HG03521 (cell line): ENCODE measurements around the gene FANK1.
"Not testable (repeated sequence)": the region's sequence is repeated elsewhere in the genome, so short reads cannot be mapped to it uniquely, and the experiment has no call there.

ENCODE experiments used
- ATAC-seq: cut with Tn5 transposase; IDR thresholded peaks from one replicate; pipeline ENCODE4 v1.9.1; 2021; ENCODE audit warnings: mild to moderate bottlenecking, moderate library complexity; ENCODE audit not compliant: unreplicated experiment

The FANK1 gene

DNA sequence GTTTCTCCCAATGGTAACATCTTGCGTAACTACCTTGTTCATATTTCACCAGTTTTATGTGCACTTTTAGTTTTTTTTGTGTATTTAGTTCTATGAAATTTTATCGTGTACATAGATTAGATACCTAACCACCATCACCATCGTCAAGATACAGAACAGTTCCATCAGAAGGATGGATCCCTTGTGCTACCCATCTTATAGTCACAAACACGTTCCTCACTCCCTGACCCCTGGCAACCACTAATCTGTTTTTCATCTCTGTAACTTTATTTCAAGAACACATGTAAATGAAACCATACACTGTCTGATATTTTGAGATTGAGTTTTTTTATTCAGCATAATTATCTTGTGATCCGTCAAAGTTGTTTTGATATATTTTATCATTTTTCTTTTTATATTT, 29.9 kb downstream of the FANK1 start:
- ATAC-seq, result no peak

DNA sequence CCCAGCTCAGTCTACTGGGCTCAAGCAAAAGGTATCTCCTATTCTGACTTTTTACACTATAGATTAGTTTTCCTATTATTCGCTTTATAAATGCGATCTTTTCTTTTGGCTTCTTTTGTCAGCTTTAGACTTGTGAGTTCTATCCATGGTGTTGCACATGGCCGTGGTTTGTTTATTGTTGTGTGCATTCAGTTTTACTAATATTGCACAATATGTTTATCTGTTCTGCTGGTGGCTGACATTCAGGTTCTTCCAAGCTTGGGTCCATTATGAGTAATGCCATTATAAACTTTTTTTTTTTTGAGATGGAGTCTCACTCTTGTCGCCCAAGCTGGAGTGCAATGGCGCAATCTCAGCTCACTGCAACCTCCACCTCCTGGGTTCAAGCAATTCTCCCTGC, 30.9 kb downstream of the FANK1 start:
- not testable (repeated sequence) for ATAC-seq

DNA sequence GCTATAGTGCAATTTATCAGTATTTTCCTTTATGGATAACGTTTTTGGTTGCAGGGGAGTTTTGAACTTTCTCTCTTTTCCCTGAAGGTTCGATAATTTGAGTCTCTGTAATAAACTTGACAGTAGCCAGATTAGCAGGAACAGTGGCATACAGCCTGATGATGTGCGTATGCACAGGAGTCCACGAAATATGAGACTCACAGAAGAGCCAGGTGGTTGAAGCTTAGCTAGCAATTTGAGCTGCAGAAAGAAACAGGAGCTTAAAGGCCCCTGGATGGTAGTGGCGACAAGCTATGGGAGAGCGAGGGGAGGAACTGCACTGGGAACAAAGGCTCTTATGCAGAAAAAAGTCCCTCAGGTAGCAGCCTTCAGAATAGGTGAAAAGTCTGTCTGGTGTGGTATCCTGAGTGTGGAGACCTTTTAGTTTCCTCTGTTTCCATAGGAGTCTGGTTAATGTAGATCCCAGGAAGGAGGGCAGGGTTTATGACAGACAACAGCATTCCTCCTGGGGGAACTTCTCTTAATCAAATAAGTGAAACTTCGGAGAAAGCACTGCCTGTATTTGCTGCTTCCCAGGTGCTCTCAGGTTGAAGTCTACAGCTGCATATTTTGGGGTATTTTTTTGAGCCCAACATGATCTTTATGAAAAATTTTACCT, 32.7 kb downstream of the FANK1 start:
- no peak for ATAC-seq

DNA sequence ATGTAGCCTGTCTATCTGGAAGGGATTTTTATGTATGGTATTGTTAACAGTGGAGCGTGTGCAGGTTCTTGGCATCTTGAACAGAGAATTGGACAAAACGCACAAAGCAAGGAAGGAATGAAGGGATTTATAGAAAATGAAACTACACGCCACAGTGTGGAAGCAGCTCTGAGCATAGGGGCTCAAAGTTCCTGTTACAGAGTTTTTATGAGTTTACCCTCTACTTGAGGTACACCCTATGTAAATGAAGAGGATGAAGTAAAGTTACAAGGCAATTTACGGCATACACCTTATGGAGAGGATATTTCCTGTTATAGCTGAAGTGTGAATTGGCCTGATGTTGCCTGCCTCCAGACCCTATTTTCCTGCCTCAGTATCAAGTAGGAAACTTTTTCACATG, 33.3 kb downstream of the FANK1 start:
- no peak for ATAC-seq

DNA sequence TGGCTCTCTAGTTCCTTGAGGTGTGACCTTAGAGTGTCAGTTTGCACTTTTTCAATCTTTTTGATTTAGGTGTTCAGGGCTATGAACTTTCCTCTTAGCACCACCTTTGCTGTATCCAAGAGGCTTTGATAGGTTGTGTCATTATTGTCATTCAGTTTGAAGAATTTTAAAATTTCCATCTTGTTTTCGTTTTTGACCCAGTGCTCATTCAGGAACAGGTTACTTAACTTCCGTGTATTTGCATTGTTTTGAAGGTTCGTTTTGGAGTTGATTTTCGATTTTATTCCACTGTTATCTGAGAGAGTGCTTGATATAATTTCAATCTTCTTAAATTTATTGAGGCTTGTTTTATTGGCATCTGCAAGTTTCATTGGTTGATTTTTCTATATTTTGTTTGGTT, 37.3 kb downstream of the FANK1 start:
- ATAC-seq, result no peak

DNA sequence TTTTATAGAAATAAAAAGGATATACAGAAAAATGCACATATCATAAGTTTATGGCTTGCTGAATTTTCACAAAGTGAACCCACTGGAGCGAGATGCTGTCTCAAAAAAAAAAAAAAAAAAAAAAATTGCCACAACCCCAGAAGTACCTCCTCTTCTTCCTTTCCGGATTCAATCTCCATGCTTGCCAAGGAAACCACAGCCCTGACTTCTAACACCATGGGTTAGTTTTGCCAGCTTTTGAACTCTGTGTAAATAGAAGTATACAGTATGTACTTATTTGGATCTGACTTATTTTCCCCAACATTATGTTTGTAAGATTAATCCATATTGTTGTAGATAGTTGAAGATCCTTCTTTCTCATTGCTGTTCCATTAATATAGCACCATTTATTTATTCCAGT, 40.0 kb downstream of the FANK1 start:
- no peak for ATAC-seq

DNA sequence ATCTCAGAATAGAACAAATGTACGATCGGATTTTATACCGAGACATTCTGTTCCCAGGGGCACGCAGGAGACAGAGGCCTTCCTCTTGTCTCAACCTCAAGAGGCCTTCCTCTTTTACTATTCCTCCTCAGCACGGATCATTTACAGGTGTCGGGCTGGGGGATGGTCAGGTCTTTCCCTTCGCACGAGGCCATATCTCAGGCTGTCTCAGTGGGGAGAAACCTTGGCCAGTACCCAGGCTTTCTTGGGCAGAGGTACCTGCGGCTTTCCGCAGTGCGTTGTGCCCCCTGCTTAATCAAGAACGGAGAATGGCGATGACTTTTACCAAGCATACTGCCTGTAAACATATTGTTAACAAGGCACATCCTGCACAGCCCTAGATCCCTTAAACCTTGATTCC, 44.2 kb downstream of the FANK1 start:
- ATAC-seq, result no peak

DNA sequence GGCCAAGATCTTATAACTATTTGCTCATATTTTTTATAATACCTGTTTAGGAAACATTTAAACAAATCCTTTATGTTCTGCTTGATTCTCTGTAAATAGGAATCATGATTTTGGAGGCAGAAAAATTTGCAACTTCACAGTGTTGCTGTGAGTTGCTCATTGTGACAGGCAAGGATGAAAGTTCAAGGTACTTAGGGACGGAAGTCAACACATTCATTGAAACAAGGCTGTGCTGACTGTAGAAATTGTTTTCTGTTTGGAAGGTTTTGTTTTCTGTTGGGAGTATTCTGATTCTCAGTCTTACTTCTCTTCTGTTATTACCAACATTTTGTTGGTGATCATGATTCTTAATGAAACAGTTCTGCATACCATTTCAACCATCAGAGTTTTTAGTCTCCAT, 54.9 kb downstream of the FANK1 start:
- no peak for ATAC-seq

DNA sequence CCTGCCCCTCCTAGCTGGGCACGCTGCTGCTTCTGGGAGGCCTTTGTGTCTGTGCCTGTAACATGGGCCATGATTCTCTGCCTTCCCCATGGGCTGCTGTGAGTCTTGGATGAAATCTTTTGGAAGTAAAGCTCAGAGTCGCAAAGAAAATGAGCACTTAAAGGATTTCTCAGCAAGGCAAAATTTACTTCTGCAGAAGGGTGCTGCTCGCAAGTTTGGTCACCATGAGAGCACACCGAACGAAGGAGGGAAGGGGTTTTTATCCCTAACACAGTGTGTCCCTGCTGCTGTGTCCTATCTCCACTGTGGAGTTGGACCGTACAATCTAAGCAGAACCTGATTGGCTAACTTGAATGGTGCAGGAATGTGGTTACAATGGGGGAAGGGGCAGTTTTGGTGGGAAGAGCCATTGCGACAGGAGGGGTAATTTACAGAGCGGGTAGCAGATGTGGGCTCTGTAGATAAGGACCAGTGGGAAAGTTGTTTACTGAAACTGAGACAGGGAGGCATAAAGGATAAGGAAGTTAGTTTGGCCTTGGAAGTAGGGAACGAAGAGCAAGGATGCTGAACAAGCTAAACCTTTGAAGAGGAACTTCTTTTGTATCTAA, 57.5 kb downstream of the FANK1 start:
- no peak for ATAC-seq

DNA sequence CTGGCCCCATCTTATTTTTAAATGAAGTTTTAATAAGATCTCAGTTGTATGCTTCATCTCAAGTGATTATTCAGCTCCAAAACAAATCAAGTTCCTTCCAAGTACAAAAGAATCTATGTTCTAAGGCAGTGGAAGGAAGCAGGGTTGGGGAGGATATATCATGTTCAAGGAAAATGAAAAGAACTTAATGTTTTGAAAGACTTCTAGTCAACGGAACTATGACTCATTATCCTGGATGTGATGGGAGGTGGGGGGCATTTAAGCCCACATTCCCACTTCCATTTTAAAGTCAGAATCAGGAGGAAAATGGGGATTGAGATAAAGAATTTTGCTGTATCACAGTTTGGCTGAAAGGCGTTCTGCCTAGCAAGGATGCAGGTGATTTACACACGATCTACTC, 59.4 kb downstream of the FANK1 start:
- no peak for ATAC-seq

DNA sequence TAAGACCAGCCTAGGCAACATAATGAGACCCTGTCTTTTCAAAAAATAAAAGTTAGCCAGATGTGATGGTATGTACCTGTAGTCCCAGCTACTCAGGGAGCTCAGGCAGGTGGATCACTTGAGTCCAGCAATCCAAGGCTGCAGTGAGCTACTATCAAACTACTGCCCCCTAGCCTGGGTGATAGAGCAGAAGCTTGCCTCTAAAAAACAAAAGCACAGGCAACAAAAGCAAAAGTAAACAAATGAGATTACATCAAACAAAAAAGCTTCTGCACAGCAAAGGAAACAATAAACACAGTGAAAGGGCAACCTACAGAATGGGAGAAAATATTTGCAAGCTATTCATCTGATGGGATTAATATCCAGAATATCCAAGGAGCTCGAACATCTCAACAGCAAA, 65.4 kb downstream of the FANK1 start:
- no peak for ATAC-seq

DNA sequence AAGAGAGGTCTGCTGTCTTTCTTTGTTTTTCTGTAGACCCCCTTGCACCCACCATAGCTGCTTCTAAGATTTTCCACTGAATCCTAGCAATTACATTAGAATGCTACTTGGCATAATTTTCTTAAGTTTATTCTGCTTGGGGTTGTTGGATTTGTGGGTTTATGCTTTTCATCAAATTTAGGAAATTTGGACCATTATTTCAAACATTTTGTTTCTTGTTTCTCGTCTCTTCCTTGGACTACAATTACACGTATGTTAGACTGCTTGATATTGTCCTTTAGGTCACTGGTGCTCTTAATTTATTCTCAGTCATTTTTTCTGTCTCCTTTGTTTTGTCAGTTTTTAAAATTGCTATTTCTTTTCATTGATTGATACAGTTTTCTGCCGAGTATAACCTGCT, 65.8 kb downstream of the FANK1 start:
- ATAC-seq, result no peak

DNA sequence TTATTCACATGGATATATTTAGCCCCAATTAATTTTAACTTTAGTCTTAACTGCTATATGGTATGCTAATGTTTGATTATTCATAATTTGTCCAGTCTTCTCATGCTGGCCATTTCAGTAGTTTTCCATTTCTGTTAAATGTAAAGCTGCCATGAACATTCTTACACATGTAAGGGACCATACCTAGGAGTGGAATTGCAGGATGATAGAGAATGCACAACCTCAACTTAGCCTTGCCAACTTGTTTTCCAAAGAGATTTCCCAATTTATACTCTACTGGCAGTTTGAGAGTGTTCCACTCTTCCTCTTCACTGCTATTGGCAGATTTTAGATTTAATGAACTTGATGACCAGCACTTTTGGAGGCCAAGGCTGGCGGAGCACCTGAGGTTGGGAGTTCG, 68.2 kb downstream of the FANK1 start:
- no peak for ATAC-seq

DNA sequence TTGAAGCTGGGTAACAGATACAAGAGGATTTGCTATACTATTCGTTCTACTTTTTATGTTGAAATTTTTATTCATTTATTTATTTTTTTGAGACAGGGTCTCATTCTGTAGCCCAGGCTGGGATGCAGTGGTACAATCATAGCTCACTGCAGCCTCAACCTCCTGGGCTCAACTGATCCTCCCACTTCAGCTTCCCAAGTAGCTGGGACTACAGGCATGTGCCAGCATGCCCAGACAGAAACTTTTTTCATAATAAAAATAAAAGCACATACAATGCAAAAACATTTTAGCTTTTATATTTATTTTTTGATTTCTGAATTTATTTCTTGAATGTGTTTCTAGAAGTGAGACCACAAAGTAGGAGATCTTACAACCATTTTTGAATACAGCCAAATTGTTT, 71.2 kb downstream of the FANK1 start:
- ATAC-seq, result no peak

DNA sequence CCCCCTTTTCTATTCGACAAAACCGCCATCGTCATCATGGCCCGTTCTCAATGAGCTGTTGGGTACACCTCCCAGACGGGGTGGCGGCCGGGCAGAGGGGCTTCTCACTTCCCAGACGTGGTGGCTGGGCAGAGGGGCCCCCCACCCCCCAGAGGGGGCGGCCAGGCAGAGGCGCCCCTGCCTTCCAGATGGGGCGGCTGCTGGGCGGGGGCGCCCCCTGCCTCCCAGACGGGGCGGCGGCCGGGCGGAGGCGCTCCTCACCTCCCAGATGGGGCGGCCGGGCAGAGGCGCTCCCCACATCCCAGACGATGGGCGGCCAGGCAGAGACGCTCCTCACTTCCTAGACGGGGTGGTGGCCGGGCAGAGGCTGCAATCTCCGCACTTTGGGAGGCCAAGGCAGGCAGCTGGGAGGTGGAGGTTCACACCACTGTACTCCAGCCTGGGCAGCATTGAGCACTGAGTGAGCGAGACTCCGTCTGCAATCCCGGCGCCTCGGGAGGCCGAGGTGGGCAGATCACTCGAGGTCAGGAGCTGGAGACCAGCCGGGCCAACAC, 73.8 kb downstream of the FANK1 start:
- not testable (repeated sequence) for ATAC-seq

DNA sequence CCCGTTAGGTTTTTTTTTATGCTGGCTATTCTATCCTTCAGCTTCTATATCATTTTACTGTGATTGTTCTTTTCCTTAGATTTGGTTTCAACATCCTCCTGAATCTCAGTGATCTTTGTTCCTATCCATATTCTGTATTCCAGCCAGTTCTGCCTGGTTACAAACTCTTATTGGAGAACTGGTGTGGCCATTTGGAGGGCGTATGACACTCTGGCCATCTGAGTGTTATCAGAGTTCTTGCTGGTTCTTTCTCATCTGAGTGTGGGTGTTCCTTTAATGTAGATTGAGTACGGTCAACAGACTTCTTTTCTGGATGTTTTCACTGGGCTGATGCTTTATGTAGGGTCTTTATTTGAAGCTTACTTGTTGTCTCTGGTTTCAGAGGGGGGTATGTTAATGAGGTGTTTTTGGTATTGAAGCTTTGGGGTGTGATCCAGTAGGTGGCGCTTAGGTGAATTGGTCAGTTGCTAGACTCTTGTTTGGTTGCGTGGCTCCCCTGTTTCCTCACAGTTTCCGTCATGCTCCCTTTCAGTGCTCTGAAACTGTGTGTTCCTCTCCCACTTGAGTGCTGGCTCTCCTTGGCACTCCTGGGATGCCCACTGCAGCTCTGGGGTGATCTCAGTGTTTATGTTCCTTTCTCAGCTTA, 80.7 kb downstream of the FANK1 start:
- no peak for ATAC-seq

DNA sequence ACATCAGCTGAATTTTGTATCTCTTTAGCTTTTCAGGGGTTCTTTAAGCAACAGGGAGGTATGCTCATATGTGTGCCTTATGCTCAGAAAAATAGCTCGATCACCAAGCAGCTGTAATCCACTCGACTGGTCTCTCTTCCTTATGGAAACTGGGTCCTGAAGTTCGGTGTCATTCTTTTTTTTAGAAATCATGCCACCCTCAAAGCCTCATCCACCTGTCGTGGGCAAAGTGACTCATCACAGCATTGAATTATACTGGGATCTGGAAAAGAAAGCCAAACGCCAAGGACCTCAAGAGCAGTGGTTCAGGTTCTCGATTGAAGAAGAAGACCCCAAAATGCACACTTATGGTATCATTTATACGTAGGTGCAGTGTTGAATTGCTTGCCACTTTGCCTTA, 83.6 kb downstream of the FANK1 start:
- ATAC-seq, result no peak

DNA sequence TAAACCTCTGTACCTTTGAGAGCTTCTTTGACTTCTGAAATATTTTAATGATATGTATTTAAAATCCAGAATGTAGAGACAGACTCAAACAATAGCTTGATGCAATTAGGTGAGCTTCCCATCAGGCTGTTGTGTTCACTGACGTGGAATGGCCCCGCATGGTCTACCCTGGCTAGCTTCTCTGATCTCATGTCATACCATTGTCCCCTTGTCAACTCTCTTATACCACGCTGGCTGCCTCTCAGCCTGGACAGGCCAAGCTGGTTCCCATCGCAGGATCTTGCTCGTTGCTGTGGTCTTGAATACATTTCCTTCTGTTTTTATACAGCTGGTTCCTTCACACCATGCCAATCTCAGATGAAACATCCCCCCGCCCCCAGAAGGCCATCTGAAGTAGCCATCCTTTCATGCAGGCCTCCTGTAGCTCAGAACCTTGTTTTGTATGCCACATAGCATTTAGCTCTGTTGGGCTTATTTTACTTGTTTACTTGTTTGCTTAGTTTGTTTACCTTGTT, 84.2 kb downstream of the FANK1 start:
- no peak for ATAC-seq

DNA sequence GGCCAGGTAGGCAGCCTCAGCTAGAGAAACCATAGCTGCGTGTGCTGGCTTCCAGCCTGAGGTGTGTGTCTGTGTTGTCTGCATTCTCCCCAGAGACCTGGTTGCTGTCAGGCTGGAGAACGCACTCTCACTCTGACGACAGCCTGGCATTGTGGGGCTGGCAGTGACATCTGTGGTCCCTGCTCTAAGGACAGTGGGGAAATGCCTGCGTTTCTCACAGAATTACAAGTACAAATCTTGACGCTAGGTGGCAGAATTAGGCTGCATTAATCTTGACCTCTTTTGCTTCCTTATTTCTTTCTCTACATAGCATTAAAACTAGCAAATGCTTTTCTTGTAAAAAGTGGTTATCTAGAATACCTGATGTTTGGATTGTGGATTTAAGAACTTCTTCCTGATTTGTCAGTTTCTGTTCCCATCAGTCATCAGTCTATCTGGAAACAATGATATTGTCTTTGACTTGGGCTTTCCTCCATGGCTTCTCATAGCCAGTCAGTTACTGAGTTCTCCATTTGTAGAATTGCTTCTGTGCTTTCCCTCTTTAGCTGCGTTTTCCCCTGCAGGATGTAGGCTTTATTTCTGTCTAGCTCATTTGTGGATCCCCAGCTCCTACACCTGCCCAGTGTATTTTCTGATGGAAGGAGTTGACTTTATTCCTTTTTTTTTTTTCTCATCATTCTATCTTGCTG, 86.0 kb downstream of the FANK1 start:
- no peak for ATAC-seq

DNA sequence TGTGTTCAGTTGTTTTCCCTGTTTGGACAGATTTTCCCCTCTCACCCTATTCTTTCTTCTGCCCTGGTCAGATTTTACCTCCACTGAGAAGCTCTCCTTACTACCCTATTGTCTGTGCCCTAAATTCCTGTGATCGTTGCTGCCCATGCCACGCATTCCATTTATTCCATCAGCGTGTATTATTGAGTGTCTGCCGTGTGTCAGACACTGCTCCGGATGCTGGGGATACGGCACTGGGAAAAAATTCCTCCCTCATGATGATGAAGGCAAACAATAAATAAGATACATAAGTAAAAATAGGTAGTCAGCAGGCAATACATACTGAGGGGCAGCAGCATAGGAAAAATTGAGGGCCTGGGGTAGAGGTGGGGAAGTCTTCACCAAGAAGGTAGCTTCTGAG, 86.8 kb downstream of the FANK1 start:
- ATAC-seq, result no peak

DNA sequence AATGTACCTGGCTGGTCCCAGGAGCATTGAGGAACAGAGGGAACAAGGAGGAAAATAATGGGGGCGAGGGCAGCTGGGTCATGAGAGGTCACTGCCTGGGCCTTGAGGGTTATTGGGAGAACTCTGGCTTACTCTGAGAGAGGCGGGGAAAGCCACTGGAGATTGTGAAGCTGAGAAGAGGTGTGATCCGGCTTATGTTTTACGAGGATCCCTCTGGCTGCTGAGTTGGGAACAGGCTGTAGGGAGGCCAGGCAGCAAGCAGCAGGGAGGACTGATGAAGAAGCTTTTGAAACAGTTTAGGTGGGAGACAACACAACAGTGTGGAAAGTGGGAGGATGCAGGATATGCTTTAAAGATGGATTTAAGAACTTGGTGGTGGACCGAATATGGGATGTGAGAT, 87.3 kb downstream of the FANK1 start:
- ATAC-seq, result no peak

DNA sequence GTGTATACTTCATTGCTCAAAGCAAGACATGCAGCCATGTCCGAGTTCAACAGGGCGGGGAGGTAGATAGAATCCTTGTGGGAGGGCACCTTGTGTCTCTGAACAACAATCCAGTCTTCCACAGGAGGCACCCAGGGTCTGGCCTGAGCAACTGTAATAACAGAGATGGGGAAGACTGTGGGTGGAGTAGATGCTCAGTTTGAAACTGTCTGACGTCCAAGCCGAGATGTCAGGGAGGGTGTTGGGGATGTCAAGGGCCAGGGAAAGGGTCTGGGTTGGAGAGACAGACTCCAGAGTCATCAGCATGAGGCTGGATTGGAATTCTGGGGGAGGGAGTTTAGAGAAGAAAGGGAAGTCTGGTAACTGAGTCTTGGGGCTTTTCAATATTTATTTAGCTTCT, 88.0 kb downstream of the FANK1 start:
- no peak for ATAC-seq
